ENCODE measurements around the gene LGI2. TPM values are rescaled to one million over a fixed set of nuclear protein-coding genes. Genes with fewer than 3 reads are reported as not detected.

Gene LGI2
- total and polyA plus RNA-seq, 2 of the 8 experiments (the other 6 are each of a cell fraction or from before 2014, with no cell fraction given): 2.3 to 4.0 TPM

- TF ChIP-seq POLR2AphosphoS5 (IDR thresholded peaks at IDR 0.05; ENCODE audit: low read depth, low read length): no peak
- TF ChIP-seq CBX8 (IDR thresholded peaks at IDR 0.05; ENCODE audit: borderline replicate concordance, low read depth, low read length): no peak
- TF ChIP-seq CHD7 (IDR thresholded peaks at IDR 0.05; ENCODE audit: insufficient replicate concordance, low read length): no peak
- TF ChIP-seq BACH1 (IDR thresholded peaks at IDR 0.05; ENCODE audit: low read length): no peak
Observed at GRCh38 chr4:25050370-25051078, 19.8 kb upstream of the LGI2 start (continued).

Measured in H1 (cell line).